Osteocyte (in vitro differentiated cells): ENCODE results near the gene SLC29A2. TPM values are rescaled to one million over a fixed set of nuclear protein-coding genes. Genes with fewer than 3 reads are reported as not detected.

ENCODE experiments used
- DNase-seq: peaks from one replicate; pipeline ENCODE4 v3.0.0; 2021; ENCODE audit warnings: mixed read lengths; ENCODE audit not compliant: unreplicated experiment; ENCODE audit errors: extremely low spot score
- H3K27ac Mint-ChIP-seq: one replicate; pipeline ENCODE4 v1.8.0; 2021; ENCODE audit warnings: mild to moderate bottlenecking, mixed read lengths; ENCODE audit not compliant: unreplicated experiment
- H3K27me3 Mint-ChIP-seq: one replicate; pipeline ENCODE4 v1.8.0; 2021; ENCODE audit warnings: mixed read lengths; ENCODE audit not compliant: unreplicated experiment
- H3K36me3 Mint-ChIP-seq: one replicate; pipeline ENCODE4 v1.8.0; 2021; ENCODE audit warnings: mixed read lengths; ENCODE audit not compliant: unreplicated experiment
- H3K4me1 Mint-ChIP-seq: one replicate; pipeline ENCODE4 v1.8.0; 2021; ENCODE audit warnings: mixed read lengths; ENCODE audit not compliant: unreplicated experiment
- H3K4me3 Mint-ChIP-seq: one replicate; pipeline ENCODE4 v1.8.0; 2021; ENCODE audit warnings: mild to moderate bottlenecking, moderate library complexity, mixed read lengths; ENCODE audit not compliant: unreplicated experiment
- H3K9me3 Mint-ChIP-seq: one replicate; pipeline ENCODE4 v1.8.0; 2021; ENCODE audit warnings: mixed read lengths; ENCODE audit not compliant: unreplicated experiment
- CTCF ChIP-seq: fragments of 200-600 bp; sonication (generic); IDR thresholded peaks from 2 replicates; pipeline ENCODE4 v1.5.0; 2021; ENCODE audit warnings: antibody characterized with exemption, mild to moderate bottlenecking, moderate library complexity
- total RNA-seq: library from RNA; stranded (reverse); gene quantifications from 2 replicates; pipeline ENCODE4 v1.2.1, GENCODE V29; 2021

Gene SLC29A2
- total RNA-seq, 1 donor from 2014 or later, result 3.6 TPM

GRCh38 chr11:66339686-66340483 lies 31.7 kb downstream of the SLC29A2 start:
- H3K9me3 Mint-ChIP-seq, result no peaks in the 10 kb centered on the region
- peaks cover 10% of the 10 kb centered on the region for H3K36me3 Mint-ChIP-seq
- DNase-seq, result no peak
- no peak for TF ChIP-seq CTCF
- H3K27me3 Mint-ChIP-seq, result no peaks in the 10 kb centered on the region
- H3K4me1 Mint-ChIP-seq, result peaks cover 53% of the 10 kb centered on the region
- no peak overlapping the region for H3K4me3 Mint-ChIP-seq
- no peak overlapping the region for H3K27ac Mint-ChIP-seq

- no peak for TF ChIP-seq CTCF
- H3K27me3 Mint-ChIP-seq, result no peaks in the 10 kb centered on the region
- no peak overlapping the region for H3K4me3 Mint-ChIP-seq
- no peak for DNase-seq
- H3K4me1 Mint-ChIP-seq, result peaks cover 48% of the 10 kb centered on the region
- H3K27ac Mint-ChIP-seq, result peak overlapping the region; percentile 100
- H3K36me3 Mint-ChIP-seq, result peaks cover 10% of the 10 kb centered on the region
- H3K9me3 Mint-ChIP-seq, result no peaks in the 10 kb centered on the region
These were observed 32.3 kb downstream of the SLC29A2 start for GRCh38 chr11:66339162-66339675.

DNA sequence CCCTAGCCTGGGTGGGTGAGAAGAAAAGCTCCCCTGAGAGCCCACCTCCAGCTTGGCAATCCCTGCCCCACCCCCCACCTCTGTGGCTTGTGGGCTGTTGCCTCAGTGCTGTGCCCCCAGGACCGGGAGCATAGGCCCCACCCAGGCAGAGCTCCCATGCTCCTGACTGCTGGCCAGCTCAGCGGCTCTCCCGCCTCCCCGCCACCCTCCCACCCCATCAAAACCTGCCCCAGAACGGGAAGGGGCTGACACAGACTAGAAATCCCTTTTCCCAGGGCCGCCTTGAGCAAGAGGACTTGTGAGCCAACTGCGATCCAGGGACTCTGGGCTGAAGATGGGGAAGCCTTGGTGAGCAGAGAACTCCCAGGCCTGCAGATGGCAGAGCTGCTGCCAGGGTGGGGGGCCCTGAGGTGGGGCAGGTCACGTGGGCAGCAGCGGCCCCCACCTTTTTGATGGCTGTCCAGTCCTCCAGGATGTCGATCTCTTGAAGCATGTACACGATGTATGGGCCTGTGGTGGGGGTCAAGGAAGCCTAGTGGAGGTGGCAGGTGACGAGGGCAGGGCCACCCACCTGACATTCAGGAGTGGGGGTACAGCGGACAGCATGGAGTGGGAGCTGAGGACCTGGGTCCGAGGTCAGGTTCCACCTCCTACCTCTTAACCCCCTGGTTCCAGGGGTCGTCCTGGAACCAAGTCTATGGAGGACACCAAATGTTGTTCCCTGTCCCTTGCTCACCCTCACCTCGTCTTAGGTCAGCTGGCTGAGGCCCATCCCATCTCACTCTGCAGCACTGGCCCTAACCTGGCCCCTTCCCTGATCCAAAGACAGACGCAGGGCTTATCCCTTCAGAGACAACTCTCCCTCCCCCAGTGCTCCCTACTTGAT lies 33.0 kb downstream of the SLC29A2 start:
- Mint-ChIP-seq H3K4me3 (no peak overlapping the region), H3K27ac (peak overlapping the region; percentile 100)

GRCh38 chr11:66337103-66337899 lies 34.3 kb downstream of the SLC29A2 start:
- no peaks in the 10 kb centered on the region for H3K27me3 Mint-ChIP-seq
- peaks cover 39% of the 10 kb centered on the region for H3K4me1 Mint-ChIP-seq
- H3K9me3 Mint-ChIP-seq, result no peaks in the 10 kb centered on the region
- DNase-seq, result peak; percentile 86
- H3K36me3 Mint-ChIP-seq, result peaks cover 15% of the 10 kb centered on the region
- peak overlapping the region; percentile 100 for H3K27ac Mint-ChIP-seq
- TF ChIP-seq CTCF, result peak; percentile 8
- peak overlapping the region; percentile 99 for H3K4me3 Mint-ChIP-seq

More for the DNA sequence above, 33.0 kb downstream of the SLC29A2 start:
- no peak for TF ChIP-seq CTCF
- DNase-seq, result no peak
- Mint-ChIP-seq H3K9me3 (no peaks in the 10 kb centered on the region), H3K4me1 (peaks cover 43% of the 10 kb centered on the region), H3K36me3 (peaks cover 10% of the 10 kb centered on the region), H3K27me3 (no peaks in the 10 kb centered on the region)
